Glomerular endothelial cell (primary cell): ENCODE measurements around the gene MYH16. TPM values are rescaled to one million over a fixed set of nuclear protein-coding genes. Genes with fewer than 3 reads are reported as not detected.
"Not testable (repeated sequence)": the region's sequence is repeated elsewhere in the genome, so short reads cannot be mapped to it uniquely, and the experiment has no call there.

Experiments used
- DNase-seq: peaks from one replicate; pipeline ENCODE4 v3.0.0-alpha.2; 2011; ENCODE audit warnings: low read depth, low spot score; ENCODE audit errors: extremely low read depth
- total RNA-seq: library from RNA; depleted of rRNA; stranded (reverse); fragments of >200 nt; gene quantifications from 2 replicates; pipeline ENCODE4 v1.2.3, GENCODE V29; 2015

The MYH16 gene
- total RNA-seq, 1 donor from 2014 or later = 0.12 TPM

DNA sequence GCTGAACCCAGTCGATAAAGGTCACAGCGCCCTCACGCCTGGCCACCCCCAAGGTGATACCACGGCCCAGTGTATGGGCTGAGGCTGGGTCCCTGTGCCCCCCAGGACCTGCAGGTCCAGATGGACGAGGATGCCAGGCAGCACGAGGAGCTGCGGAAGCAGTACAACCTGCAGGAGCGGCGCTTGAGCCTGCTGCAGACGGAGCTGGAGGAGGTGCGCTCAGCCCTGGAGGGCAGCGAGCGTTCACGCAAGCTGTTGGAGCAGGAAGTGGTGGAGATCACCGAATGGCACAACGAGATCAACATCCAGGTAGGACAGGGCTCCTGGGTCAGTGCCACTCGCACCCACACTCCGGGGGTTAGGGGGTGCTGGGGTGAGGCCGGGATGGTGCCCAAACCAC, 28.9 kb downstream of the MYH16 start:
- DNase-seq = no peak

- no peak for DNase-seq
These were observed 33.0 kb downstream of the MYH16 start for GRCh38 chr7:99305473-99306260.

GRCh38 chr7:99308461-99309074, 35.9 kb downstream of the MYH16 start:
- no peak for DNase-seq

DNA sequence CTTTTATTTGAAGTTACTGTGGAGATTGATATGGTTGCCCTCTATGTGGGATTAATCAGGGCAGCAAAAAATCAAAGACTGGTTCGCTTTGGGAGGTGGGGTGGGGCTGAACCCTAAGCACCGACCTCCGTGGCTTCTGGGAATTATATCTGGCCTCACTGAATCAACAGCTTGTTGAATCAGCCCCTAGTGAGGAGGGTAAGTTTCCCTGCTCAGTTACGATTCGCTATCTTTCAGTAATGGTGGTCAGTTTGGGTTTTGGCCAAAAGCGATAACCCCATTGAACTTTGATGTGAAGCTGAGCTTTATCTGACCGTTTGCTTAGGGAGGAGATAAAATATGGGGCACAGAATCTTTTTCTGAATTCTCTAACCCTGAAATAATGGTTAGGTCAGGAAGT, 36.5 kb downstream of the MYH16 start:
- DNase-seq = no peak

- no peak for DNase-seq
These were observed 37.4 kb downstream of the MYH16 start for GRCh38 chr7:99310004-99310403.

GRCh38 chr7:99311702-99312101, 39.1 kb downstream of the MYH16 start:
- no peak for DNase-seq

GRCh38 chr7:99312316-99313203, 39.9 kb downstream of the MYH16 start:
- DNase-seq = peak; percentile 29

- DNase-seq = no peak
These were observed 40.5 kb downstream of the MYH16 start for GRCh38 chr7:99313204-99313573.

GRCh38 chr7:99314504-99314903, 41.9 kb downstream of the MYH16 start:
- no peak for DNase-seq

- DNase-seq = no peak
These were observed 47.7 kb downstream of the MYH16 start for GRCh38 chr7:99320371-99320770.

- not testable (repeated sequence) for DNase-seq
These were observed 50.0 kb downstream of the MYH16 start for GRCh38 chr7:99322659-99323058.

DNA sequence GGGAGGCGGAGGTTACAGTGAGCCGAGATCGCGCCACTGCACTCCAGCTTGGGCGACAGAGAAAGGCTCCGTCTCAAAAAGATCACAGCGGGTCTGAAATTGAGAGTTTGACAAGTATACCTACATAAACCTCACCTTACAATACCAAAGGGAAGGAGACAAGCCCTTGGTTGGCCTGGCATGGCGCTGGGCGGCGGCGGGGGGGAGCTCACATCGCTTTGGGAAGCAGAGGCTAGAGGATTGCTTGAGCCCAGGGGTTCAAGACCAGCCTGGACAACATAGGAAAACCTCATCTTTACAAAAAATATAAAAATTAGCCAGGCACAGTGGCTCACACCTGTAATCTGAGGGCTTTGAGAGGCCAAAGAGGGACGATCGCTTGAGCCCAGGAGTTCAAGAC, 51.9 kb downstream of the MYH16 start:
- DNase-seq = no peak

GRCh38 chr7:99325001-99325493, 52.4 kb downstream of the MYH16 start:
- no peak for DNase-seq

GRCh38 chr7:99325592-99326407, 53.2 kb downstream of the MYH16 start, which contains the start of gene ARPC1A:
TSS of gene ARPC1A (plus strand) at chr7:99325898. CDS start at chr7:99333354, 7,456 bp downstream.
- DNase-seq = peak; percentile 44

DNA sequence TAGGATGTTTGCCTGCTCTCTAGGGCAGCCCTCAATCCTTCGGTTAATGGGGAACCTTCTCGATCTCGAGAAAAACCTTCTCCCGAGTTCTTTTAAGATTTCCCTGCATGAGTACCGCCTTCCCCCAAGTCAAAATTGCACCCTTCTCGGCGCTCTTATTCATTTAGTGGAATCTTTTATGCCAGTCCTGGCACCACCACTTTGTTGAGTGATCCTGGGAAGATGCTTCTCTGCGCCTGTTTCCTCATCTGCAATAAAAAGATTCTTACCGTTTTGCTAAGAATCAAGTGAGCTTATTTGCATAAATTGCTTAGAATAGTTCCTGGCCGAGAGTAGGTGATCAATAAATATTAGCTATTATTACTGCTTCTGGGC, 53.8 kb downstream of the MYH16 start:
- DNase-seq = no peak

GRCh38 chr7:99330314-99330961, 57.8 kb downstream of the MYH16 start:
- peak; percentile 42 for DNase-seq

DNA sequence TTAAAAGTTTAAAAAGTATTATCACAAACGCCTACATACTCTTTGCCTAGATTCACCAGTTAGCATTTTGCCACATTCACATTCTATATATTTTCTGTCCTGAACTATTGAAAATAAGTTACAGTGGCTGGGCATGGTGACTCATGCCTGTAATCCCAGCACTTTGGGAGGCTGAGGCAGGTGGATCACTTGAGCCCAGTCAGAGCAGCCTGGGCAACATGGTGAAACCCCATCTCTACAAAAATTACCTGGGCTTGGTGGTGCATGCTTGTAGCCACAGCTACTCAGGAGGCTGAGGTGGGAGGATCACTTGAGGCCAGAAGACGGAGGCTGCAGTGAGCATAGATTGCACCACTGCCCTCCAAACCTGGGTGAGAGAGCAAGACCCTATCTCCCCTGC, 58.4 kb downstream of the MYH16 start:
- no peak for DNase-seq

- no peak for DNase-seq
These were observed 67.0 kb downstream of the MYH16 start for GRCh38 chr7:99339595-99339994.

DNA sequence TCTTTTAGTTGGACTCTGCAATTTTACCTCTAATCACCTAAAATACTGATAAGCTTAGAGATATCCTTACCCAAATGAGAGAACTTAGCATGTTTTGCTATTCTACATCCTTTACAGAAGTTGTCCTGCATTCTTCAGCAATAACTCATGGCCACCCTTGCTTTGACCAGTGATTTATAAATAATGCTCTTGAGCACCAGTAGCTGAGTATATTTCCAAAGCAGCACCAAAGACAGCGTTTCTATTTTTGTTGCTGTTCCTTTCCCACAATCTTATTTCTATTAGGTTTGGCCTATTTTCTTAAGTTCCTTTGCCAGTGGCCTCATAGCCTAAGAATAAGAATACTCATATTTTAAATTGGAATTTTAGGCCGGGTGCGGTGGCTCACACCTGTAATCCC, 68.0 kb downstream of the MYH16 start:
- no peak for DNase-seq
